HG03196 (cell line): ENCODE results near the gene P2RX7.
A peak's percentile ranks its signal among the peaks of the same experiment; 100 is the strongest.
"Not testable (repeated sequence)": the region's sequence is repeated elsewhere in the genome, so short reads cannot be mapped to it uniquely, and the experiment has no call there.

Experiments used
- ATAC-seq: cut with Tn5 transposase; IDR thresholded peaks from one replicate; pipeline ENCODE4 v1.9.1; 2021; ENCODE audit not compliant: unreplicated experiment

Gene P2RX7

DNA sequence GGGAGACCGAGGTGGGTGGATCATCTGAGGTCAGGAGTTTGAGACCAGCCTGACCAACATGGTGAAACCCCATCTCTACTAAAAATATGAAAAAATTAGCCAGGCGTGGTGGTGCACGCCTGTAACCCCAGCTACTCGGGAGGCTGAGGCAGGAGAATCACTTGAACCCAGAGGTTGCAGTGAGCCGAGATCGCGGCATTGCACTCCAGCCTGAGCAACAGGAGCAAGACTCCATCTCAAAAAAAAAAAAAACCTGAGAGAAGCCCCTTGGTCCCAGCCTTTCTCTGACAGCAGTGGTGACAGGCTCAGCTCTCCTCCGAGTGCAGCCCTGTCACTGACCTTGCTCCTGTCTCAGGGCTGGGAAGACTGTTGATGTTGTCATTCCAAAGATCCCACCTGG lies 94.2 kb downstream of the P2RX7 start:
- not testable (repeated sequence) for ATAC-seq

DNA sequence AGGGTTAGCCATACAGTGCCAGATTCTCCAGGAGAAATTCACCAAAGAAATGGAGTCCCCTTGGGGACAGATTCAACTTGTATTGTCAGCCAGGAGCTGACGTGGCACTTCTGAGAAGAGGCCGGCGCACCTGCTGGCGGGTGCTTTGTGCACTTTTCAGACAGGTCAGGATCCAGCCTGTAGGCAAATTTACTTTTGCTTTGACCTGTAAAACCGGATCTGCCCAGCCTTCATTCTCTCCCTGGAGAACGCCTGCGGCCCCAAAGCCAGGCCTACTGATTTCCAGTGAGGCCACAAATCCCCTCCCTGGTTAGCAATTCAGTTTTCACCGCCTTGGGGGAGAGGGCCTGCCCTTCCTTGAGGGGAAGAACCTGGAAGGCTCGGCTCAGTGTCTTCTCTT lies 94.6 kb downstream of the P2RX7 start:
- ATAC-seq, result peak; percentile 42

DNA sequence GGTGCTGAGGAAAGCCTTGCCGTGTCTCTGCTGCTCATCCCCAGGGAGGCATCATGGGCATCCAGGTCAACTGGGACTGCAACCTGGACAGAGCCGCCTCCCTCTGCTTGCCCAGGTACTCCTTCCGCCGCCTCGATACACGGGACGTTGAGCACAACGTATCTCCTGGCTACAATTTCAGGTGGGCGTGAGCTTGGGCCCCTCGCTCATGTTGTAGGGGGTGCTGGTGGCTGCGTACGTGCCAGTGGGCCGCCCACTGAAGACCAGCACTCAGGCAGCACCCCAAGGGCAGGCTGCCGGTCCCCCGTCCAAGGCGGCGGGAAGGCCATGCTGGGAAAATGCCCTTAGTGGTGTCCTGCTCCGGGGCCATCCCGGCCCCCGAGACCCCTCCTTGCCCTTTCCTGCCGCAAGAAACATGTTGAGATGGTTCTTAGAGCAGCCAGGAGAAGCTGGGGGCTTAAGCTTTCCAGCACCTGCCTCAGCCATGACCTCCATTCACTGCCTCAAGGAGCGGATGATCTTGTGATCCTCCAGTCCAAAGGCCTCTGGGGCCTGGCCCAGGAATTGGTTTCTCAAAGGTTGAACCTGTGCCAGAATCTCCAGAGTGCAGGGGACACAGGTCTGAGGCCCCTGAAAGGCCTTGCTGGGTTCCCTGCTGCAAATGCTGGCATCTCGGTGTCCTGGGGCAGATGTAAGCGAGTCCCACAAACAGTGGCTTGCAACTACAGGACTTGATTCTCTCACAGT lies 96.4 kb downstream of the P2RX7 start:
- ATAC-seq, result no peak

DNA sequence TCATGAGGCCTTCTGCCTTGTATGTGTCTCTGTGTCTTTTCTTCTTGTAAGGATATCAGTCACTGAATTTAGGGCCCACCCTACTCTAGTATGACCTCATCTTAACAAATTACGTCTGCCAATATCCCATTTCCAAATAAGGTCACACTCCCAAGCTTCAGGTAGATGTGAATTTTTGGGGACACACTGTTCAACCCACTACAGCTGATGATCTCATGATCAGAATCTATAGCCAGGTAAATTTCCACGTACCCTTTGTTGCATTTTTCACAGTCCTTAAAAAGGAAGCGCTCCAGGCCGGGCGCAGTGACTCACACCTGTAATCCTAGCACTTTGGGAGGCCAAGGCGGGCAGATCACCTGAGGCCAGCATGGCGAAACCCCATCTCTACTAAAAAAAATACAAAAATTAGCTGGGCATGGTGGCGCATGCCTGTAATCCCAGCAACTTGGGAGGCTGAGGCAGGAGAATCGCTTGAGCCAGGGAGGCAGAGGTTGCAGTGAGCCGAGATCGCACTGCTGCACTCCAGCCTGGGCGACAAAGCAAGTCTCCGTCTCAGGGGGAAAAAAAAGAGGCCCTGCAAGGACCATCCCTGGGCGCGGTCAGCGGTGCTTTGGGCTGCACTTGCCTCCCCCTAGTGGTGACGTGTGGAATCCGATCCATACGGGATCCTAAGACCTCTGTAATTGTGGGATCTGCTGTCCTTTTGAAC lies 97.3 kb downstream of the P2RX7 start:
- not testable (repeated sequence) for ATAC-seq

DNA sequence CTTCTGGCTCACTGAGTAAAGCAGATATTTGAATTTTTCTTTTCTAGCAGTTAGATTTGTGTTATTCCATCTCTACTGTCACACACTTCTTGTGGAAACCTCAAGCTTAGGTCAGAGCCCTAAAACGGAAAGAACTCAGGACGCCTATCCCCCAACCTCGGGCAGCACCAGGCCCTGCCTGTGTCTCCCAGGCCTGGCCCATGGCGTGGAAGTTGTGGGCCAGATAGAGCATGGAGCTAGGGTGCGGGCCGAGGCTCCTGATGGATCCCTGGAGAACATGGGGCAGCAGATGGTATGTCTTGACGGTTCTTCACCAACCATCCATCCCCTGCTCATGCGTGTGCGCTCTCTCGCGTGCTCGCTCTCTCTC lies 97.8 kb downstream of the P2RX7 start:
- no peak for ATAC-seq

DNA sequence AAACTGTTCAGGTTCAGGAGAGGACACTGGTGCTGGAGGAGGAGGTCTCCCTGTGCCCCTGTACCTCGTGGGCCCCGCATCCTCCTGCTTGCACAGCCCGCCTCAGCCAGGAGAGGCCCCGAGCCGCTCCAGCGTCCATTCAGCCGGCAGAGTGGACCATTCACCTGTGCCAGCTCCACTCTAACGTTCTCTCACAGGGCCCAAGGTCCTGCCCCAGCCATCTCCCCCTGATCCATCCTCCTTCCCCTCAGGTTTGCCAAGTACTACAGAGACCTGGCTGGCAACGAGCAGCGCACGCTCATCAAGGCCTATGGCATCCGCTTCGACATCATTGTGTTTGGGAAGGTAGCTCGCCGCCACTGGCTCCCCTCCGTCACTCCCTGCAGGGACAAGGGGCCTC lies 99.5 kb downstream of the P2RX7 start:
- ATAC-seq, result no peak

DNA sequence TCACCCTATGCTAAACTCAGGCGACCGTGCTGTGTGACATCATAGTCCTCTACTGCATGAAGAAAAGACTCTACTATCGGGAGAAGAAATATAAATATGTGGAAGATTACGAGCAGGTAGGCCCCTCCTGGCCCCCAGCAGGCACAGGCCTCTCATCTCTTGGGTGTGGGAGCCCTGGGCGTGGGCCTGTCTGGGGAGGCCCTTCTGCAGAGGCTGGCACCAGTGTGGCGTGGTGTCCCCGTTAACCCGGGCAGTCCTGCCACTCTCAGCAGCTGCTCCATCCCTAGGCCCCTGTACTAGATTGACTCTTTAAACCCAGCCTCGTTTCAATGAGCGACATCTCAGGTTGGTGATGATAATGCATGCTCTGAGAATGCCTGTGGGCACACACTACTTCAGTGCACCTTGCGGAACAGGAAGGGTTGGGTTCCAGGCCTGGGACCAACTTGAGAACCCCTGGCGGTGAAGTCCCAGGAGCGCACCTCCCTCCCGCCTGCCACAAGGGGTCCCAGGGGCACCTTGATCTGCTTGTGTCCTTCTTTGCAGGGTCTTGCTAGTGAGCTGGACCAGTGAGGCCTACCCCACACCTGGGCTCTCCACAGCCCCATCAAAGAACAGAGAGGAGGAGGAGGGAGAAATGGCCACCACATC lies 100.4 kb downstream of the P2RX7 start:
- no peak for ATAC-seq

DNA sequence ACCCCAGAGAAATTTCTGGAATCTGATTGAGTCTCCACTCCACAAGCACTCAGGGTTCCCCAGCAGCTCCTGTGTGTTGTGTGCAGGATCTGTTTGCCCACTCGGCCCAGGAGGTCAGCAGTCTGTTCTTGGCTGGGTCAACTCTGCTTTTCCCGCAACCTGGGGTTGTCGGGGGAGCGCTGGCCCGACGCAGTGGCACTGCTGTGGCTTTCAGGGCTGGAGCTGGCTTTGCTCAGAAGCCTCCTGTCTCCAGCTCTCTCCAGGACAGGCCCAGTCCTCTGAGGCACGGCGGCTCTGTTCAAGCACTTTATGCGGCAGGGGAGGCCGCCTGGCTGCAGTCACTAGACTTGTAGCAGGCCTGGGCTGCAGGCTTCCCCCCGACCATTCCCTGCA lies 100.9 kb downstream of the P2RX7 start:
- no peak for ATAC-seq

DNA sequence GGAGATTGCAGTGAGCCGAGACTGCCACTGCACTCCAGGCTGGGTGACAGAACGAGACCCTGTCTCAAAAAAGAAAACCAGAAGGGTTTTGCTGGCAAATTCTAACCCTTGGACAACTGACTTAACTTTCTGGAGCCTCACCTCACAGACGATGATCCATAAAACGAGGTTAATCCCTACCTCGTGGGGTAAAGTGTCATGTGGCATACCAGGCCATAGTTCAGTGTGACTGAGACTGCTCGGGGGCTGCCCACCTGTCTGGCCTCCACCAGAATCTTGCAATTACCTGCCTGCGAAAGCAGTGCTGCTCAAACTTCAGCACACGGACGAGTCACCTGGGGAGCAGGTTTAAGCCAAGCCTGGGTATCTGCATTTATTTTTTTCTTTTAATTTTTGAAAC lies 104.1 kb downstream of the P2RX7 start:
- ATAC-seq, result no peak

DNA sequence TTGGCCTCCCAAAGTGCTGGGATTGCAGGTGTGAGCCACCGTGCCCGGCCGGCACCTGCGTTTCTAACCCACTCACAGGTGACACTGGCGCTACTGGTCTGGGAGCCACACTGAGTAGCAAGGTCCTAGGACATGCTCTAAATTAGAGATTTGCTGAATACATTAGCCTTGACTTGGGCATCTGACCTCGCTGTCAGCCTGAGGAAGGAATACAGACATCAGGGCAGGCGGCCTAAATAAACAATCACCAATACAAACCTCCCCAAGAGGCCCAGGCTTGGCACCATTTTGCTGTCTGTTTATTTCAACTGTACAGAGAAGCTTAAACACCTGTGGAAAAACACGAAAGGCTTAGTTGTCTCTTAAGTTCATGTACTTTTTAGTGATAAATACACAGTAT lies 104.7 kb downstream of the P2RX7 start:
- ATAC-seq, result no peak
